ENCODE measurements around the gene RRP1B.

The RRP1B gene

GRCh38 chr21:43614839-43615238, 44.5 kb upstream of the RRP1B start:
- TF ChIP-seq POLR2AphosphoS5 (IDR thresholded peaks at IDR 0.05; ENCODE audit: low read depth, low read length) = no peak
- TF ChIP-seq SIN3A (IDR thresholded peaks at IDR 0.05; ENCODE audit: borderline replicate concordance, insufficient read depth, low read length) = no peak
- no peak for TF ChIP-seq REST (IDR thresholded peaks at IDR 0.05; ENCODE audit: insufficient read depth in 1 of 2, low read depth in 2 of 2, low read length in 2 of 2)
- TF ChIP-seq TAF1 (IDR thresholded peaks at IDR 0.05; ENCODE audit: borderline replicate concordance, insufficient read depth, low read length) = no peak
- TF ChIP-seq FOXP2 (optimal IDR thresholded peaks at IDR 0.05; ENCODE audit: borderline replicate concordance, extremely low read depth, extremely low read length, insufficient read depth) = no peak

DNA sequence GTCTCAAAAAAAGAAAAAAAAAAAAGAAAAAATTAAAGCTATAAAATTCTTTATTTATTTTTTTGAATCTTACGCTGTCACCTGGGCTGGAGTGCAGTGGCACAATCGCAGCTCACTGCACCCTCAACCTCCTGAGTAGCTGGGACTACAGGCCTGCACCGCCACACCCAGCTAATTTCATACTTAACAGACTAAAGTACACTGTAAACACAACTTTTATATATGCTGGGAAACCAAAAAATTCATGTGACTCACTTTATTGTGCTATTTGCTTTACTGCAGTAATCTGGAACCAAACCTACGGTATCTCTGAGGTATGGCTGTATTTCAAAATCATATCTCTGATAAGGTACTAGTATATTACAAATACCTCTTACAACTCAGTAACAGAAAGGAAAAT, 40.4 kb upstream of the RRP1B start:
- no peak for TF ChIP-seq REST (IDR thresholded peaks at IDR 0.05; ENCODE audit: insufficient read depth in 1 of 2, low read depth in 2 of 2, low read length in 2 of 2)
- no peak for TF ChIP-seq TAF1 (IDR thresholded peaks at IDR 0.05; ENCODE audit: borderline replicate concordance, insufficient read depth, low read length)
- no peak for TF ChIP-seq POLR2AphosphoS5 (IDR thresholded peaks at IDR 0.05; ENCODE audit: low read depth, low read length)
- no peak for TF ChIP-seq SIN3A (IDR thresholded peaks at IDR 0.05; ENCODE audit: borderline replicate concordance, insufficient read depth, low read length)
- TF ChIP-seq FOXP2 (optimal IDR thresholded peaks at IDR 0.05; ENCODE audit: borderline replicate concordance, extremely low read depth, extremely low read length, insufficient read depth) = no peak

- TF ChIP-seq SIN3A (IDR thresholded peaks at IDR 0.05; ENCODE audit: borderline replicate concordance, insufficient read depth, low read length) (no peak), FOXP2 (optimal IDR thresholded peaks at IDR 0.05; ENCODE audit: borderline replicate concordance, extremely low read depth, extremely low read length, insufficient read depth) (no peak), TAF1 (IDR thresholded peaks at IDR 0.05; ENCODE audit: borderline replicate concordance, insufficient read depth, low read length) (no peak), REST (IDR thresholded peaks at IDR 0.05; ENCODE audit: insufficient read depth in 1 of 2, low read depth in 2 of 2, low read length in 2 of 2) (no peak), POLR2AphosphoS5 (IDR thresholded peaks at IDR 0.05; ENCODE audit: low read depth, low read length) (no peak)
Measured at GRCh38 chr21:43619344-43619743, 40.0 kb upstream of the RRP1B start.

DNA sequence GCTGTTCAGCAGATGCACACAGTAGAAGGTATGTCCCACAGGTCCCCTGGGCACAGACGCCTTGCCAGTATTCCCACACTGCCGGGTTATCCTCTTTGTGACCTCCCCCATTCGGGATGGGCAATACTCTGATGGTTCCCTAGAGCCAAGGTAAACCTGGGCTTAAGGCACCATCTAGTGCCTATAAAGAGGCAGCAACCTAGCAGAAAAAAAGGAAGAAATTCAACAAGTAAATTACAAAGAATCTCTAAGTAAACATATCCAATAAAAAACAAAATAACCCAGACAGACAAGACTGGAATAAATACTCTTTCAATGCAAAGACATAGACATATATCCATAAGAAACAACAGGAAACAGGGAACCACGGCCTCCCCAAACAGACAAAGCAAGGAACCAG, 39.5 kb upstream of the RRP1B start:
- no peak for TF ChIP-seq POLR2AphosphoS5 (IDR thresholded peaks at IDR 0.05; ENCODE audit: low read depth, low read length)
- TF ChIP-seq SIN3A (IDR thresholded peaks at IDR 0.05; ENCODE audit: borderline replicate concordance, insufficient read depth, low read length) = no peak
- TF ChIP-seq FOXP2 (optimal IDR thresholded peaks at IDR 0.05; ENCODE audit: borderline replicate concordance, extremely low read depth, extremely low read length, insufficient read depth) = no peak
- TF ChIP-seq REST (IDR thresholded peaks at IDR 0.05; ENCODE audit: insufficient read depth in 1 of 2, low read depth in 2 of 2, low read length in 2 of 2) = no peak
- no peak for TF ChIP-seq TAF1 (IDR thresholded peaks at IDR 0.05; ENCODE audit: borderline replicate concordance, insufficient read depth, low read length)

- TF ChIP-seq SIN3A (IDR thresholded peaks at IDR 0.05; ENCODE audit: borderline replicate concordance, insufficient read depth, low read length) = no peak
- TF ChIP-seq FOXP2 (optimal IDR thresholded peaks at IDR 0.05; ENCODE audit: borderline replicate concordance, extremely low read depth, extremely low read length, insufficient read depth) = no peak
- no peak for TF ChIP-seq TAF1 (IDR thresholded peaks at IDR 0.05; ENCODE audit: borderline replicate concordance, insufficient read depth, low read length)
- no peak for TF ChIP-seq REST (IDR thresholded peaks at IDR 0.05; ENCODE audit: insufficient read depth in 1 of 2, low read depth in 2 of 2, low read length in 2 of 2)
- TF ChIP-seq POLR2AphosphoS5 (IDR thresholded peaks at IDR 0.05; ENCODE audit: low read depth, low read length) = no peak
Measured at GRCh38 chr21:43622796-43623195, 36.6 kb upstream of the RRP1B start.

Measured in PFSK-1 (cell line).